ENCODE measurements around the gene CUL7. TPM values are rescaled to one million over a fixed set of nuclear protein-coding genes. Genes with fewer than 3 reads are reported as not detected.
A peak's percentile ranks its signal among the peaks of the same experiment; 100 is the strongest.

CUL7 gene
- total RNA-seq, 1 experiment from 2014 or later, result 22.8 TPM

- CTCF ChIA-PET, result interaction anchor here (0.6 kb wide), 1 partner anchor 21 kb away, joined by 3 read pairs; no protein-coding TSS in a partner anchor
- 0 out of 2 replicates have a peak overlapping the region, but pooled peaks have one; percentile 32 for H3K27ac ChIP-seq
Observed at GRCh38 chr6:43076464-43077332, 23.0 kb upstream of the CUL7 start.

GRCh38 chr6:43075670-43076463, 22.2 kb upstream of the CUL7 start, which contains the start of gene PTK7:
Gene PTK7 (plus strand): TSS chr6:43076314. CDS start chr6:43076489, 175 bp downstream.
- Histone ChIP-seq H3K4me2 (peak within 1 kb of the TSS; percentile 89), H4K20me1 (ENCODE audit: insufficient read depth) (no peaks in the 10 kb centered on the region; the same call in 1 of the 2 replicates), H3F3A (ENCODE audit: insufficient read depth, low read depth) (peaks cover 14% of the 10 kb centered on the region), H2AFZ (peak within 1 kb of the TSS; percentile 100), H3K27me3 (ENCODE audit: insufficient read depth, low read depth) (no peaks in the 10 kb centered on the region), H3K4me1 (replicated peaks; ENCODE audit: insufficient read depth) (peaks cover 13% of the 10 kb centered on the region), H3K4me3 (peak within 1 kb of the TSS; percentile 100), H3K27ac (0 out of 2 replicates have a peak within 1 kb of the TSS, but pooled peaks have one; percentile 32), H3K9me3 (ENCODE audit: insufficient read depth, low read depth) (no peaks in the 10 kb centered on the region), H3K79me2 (ENCODE audit: low read depth) (peaks cover 41% of the 10 kb centered on the region), H3K9me2 (ENCODE audit: insufficient read depth) (no peaks in the 10 kb centered on the region), H3K36me3 (ENCODE audit: low read depth) (no peaks in the 10 kb centered on the region)
- ChIA-PET CTCF (interaction anchor here (0.6 to 0.7 kb wide), 4 partner anchors 10 to 495 kb away, joined by 3 to 14 read pairs (median 4); no protein-coding TSS in a partner anchor), POLR2A (ENCODE audit: unreplicated experiment) (interaction anchor here (0.6 to 1.0 kb wide), 12 partner anchors 9 to 988 kb away, joined by 3 to 22 read pairs (median 8); partner anchors contain the start of genes BICRAL, KLC4 and MRPL2)
- TF ChIP-seq EZH2 (IDR thresholded peaks at IDR 0.05; ENCODE audit: low read depth) (no peak), CTCF (conservative IDR thresholded peaks at IDR 0.05) (no peak)
- intact Hi-C loops (cut with micrococcal nuclease; ENCODE audit: unreplicated experiment), result loop anchor here (2.0 kb wide), 2 partner anchors 21 to 45 kb away; no protein-coding TSS in a partner anchor
- TSS peak; percentile 21 for BruUV-seq (replicated peaks)
- DNase-seq, result peak in 1 of 2 experiments; percentile 73

More at GRCh38 chr6:43076464-43077332, 23.0 kb upstream of the CUL7 start:
- no peaks in the 10 kb centered on the region for H3K27me3 ChIP-seq (ENCODE audit: insufficient read depth, low read depth)
- peak overlapping the region; percentile 89 for H3K4me2 ChIP-seq
- BruUV-seq (replicated peaks), result TSS peak; percentile 80
- peaks cover 50% of the 10 kb centered on the region for H3K79me2 ChIP-seq (ENCODE audit: low read depth)
- POLR2A ChIA-PET (ENCODE audit: unreplicated experiment), result interaction anchor here (0.6 to 1.1 kb wide), 4 partner anchors 16 to 36 kb away, joined by 3 to 10 read pairs (median 6); no protein-coding TSS in a partner anchor
- peaks cover 14% of the 10 kb centered on the region for H3F3A ChIP-seq (ENCODE audit: insufficient read depth, low read depth)
- H4K20me1 ChIP-seq (ENCODE audit: insufficient read depth), result no peaks in the 10 kb centered on the region; the same call in 1 of the 2 replicates
- no peaks in the 10 kb centered on the region for H3K9me3 ChIP-seq (ENCODE audit: insufficient read depth, low read depth)
- TF ChIP-seq EZH2 (IDR thresholded peaks at IDR 0.05; ENCODE audit: low read depth) (no peak), CTCF (conservative IDR thresholded peaks at IDR 0.05) (no peak)
- DNase-seq, result peak; percentile 37 to 47
- peak overlapping the region; percentile 100 for H2AFZ ChIP-seq
- H3K4me3 ChIP-seq, result peak overlapping the region; percentile 100
- peaks cover 13% of the 10 kb centered on the region for H3K4me1 ChIP-seq (replicated peaks; ENCODE audit: insufficient read depth)
- no peaks in the 10 kb centered on the region for H3K9me2 ChIP-seq (ENCODE audit: insufficient read depth)
- H3K36me3 ChIP-seq (ENCODE audit: low read depth), result no peaks in the 10 kb centered on the region
- intact Hi-C loops (cut with micrococcal nuclease; ENCODE audit: unreplicated experiment), result loop anchor here (2.0 kb wide), 2 partner anchors 20 to 44 kb away; no protein-coding TSS in a partner anchor

Data from PC-9 (cell line).